ENCODE data around the gene LEPROT. TPM values are rescaled to one million over a fixed set of nuclear protein-coding genes. Genes with fewer than 3 reads are reported as not detected.

Gene LEPROT
- total and polyA plus RNA-seq, 10 of the 15 experiments (the other 5 are each of a cell fraction or from before 2014, with no cell fraction given): 14.9 to 38.1 (median 17.4) TPM

DNA sequence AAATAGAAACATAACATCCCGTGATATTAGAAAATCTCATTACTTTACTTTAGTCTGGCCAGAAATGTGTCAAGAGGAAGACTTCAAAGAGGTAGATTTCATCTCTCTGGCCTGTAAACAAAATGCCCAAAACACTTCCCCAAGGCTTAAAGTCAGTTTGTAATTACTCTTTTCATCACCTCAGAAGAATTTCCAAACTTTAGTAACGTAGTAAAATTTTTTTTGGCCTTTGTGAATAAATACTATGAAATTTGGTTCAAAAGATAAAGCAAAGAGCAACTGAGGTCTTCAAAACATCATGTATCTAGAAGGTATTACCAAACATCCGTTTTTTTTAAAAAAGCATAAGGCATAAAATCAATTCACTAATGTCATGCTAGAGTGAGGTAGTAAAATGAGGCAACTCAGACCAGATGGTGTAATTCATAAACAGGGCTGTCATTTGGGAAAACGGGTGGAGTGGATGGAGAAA, 51.4 kb downstream of the LEPROT start:
- Histone ChIP-seq H3K27ac (ENCODE audit: control insufficient read depth, insufficient read depth) (no peak overlapping the region), H3K4me1 (ENCODE audit: control insufficient read depth, insufficient read depth, low read length) (no peaks in the 10 kb centered on the region), H3K4me3 (no peak overlapping the region), H4K20me1 (ENCODE audit: control insufficient read depth, insufficient read depth) (no peaks in the 10 kb centered on the region), H3K9ac (ENCODE audit: control insufficient read depth, insufficient read depth, low read length) (no peak overlapping the region), H2AFZ (ENCODE audit: control insufficient read depth, low read depth, low read length) (no peak overlapping the region), H3K4me2 (ENCODE audit: control insufficient read depth, insufficient read depth) (no peak overlapping the region), H3K79me2 (ENCODE audit: control insufficient read depth, insufficient read depth, low read length) (no peaks in the 10 kb centered on the region), H3K36me3 (ENCODE audit: control insufficient read depth in 2 of 2, insufficient read depth in 2 of 2, low read length in 1 of 2) (no peaks in the 10 kb centered on the region), H3K27me3 (replicated peaks in 1 of 2; ENCODE audit: control insufficient read depth in 2 of 2, insufficient read depth in 2 of 2, low read length in 1 of 2) (no peaks in the 10 kb centered on the region), H3K9me3 (replicated peaks; ENCODE audit: control insufficient read depth, insufficient read depth, low read length) (no peaks in the 10 kb centered on the region)
- POLR2A ChIA-PET: no interaction called here
- 0% methylated on average over 4 of the region's 4 CpGs for WGBS (ENCODE audit: insufficient coverage, insufficient replicate concordance, low lambda C conversion rate, missing lambda C conversion rate)
- CTCF ChIA-PET: no interaction called here
- no TSS peak for BruUV-seq (replicated peaks)
- intact Hi-C loops (cut with micrococcal nuclease; ENCODE audit: unreplicated experiment): no loop called here
- DNase-seq (ENCODE audit: low read depth, low spot score) (no peak), ATAC-seq (no peak), FAIRE-seq (no peak)
- in situ Hi-C loops (cut with MboI): no loop called here
- SMC1A ChIA-PET (ENCODE audit: uncharacterized antibody, unreplicated experiment): no interaction called here
- TF ChIP-seq POU2F2 (IDR thresholded peaks at IDR 0.05; ENCODE audit: borderline replicate concordance, low read depth, low read length) (no peak), ZNF207 (IDR thresholded peaks at IDR 0.05; ENCODE audit: borderline replicate concordance) (no peak), CREM (IDR thresholded peaks at IDR 0.05; ENCODE audit: low read depth) (no peak), JUNB (IDR thresholded peaks at IDR 0.05) (no peak), NFIC (IDR thresholded peaks at IDR 0.05; ENCODE audit: low read depth, low read length) (no peak)
- RAD21 ChIA-PET (ENCODE audit: unreplicated experiment): no interaction called here

DNA sequence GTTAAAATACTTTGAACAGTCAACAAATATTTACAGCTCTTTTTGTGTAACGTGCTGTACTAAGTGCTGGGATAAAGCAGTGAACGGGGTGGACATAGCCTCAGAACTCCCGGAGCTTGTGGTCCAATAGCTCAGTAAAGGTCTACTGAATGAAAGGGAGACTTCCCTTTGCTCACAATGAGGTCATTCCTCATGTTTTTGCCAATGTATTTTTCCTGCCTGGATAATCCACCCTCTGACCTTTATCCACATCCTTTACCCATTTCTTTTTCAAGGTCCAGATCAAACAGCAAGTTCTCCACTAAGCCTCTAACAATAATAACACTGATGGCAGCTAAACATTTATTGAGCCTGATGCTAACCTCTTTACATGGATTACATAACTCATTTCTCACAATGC, 55.9 kb downstream of the LEPROT start:
- CTCF ChIA-PET: interaction anchor here (0.8 to 1.7 kb wide), 2 partner anchors 17 to 19 kb away, joined by 3 to 6 read pairs; no protein-coding TSS in a partner anchor

More for the DNA sequence above, 55.9 kb downstream of the LEPROT start:
- 62% methylated on average over 3 of the region's 3 CpGs for WGBS (ENCODE audit: insufficient coverage, insufficient replicate concordance, low lambda C conversion rate, missing lambda C conversion rate)
- Histone ChIP-seq H3K9me3 (replicated peaks; ENCODE audit: control insufficient read depth, insufficient read depth, low read length) (no peaks in the 10 kb centered on the region), H3K27me3 (replicated peaks in 1 of 2; ENCODE audit: control insufficient read depth in 2 of 2, insufficient read depth in 2 of 2, low read length in 1 of 2) (no peaks in the 10 kb centered on the region), H3K4me3 (no peak overlapping the region), H3K27ac (ENCODE audit: control insufficient read depth, insufficient read depth) (no peak overlapping the region), H3K79me2 (ENCODE audit: control insufficient read depth, insufficient read depth, low read length) (no peaks in the 10 kb centered on the region), H4K20me1 (ENCODE audit: control insufficient read depth, insufficient read depth) (no peaks in the 10 kb centered on the region), H3K36me3 (ENCODE audit: control insufficient read depth in 2 of 2, insufficient read depth in 2 of 2, low read length in 1 of 2) (no peaks in the 10 kb centered on the region), H3K9ac (ENCODE audit: control insufficient read depth, insufficient read depth, low read length) (no peak overlapping the region), H3K4me1 (ENCODE audit: control insufficient read depth, insufficient read depth, low read length) (no peaks in the 10 kb centered on the region), H3K4me2 (ENCODE audit: control insufficient read depth, insufficient read depth) (no peak overlapping the region), H2AFZ (ENCODE audit: control insufficient read depth, low read depth, low read length) (no peak overlapping the region)
- RAD21 ChIA-PET (ENCODE audit: unreplicated experiment): no interaction called here
- in situ Hi-C loops (cut with MboI): no loop called here
- no peak for DNase-seq (ENCODE audit: low read depth, low spot score)
- ATAC-seq: no peak
- intact Hi-C loops (cut with micrococcal nuclease; ENCODE audit: unreplicated experiment): no loop called here
- no TSS peak for BruUV-seq (replicated peaks)
- no peak for TF ChIP-seq RAD21 (IDR thresholded peaks at IDR 0.05; ENCODE audit: insufficient read depth, low read depth, low read length)
- no peak for TF ChIP-seq NR2C2 (IDR thresholded peaks at IDR 0.05; ENCODE audit: borderline replicate concordance, control insufficient read depth, insufficient read length, low read depth)
- no peak for TF ChIP-seq NR2C1 (IDR thresholded peaks at IDR 0.05)
- no peak for TF ChIP-seq KAT2A (conservative IDR thresholded peaks at IDR 0.05; ENCODE audit: control insufficient read depth, low read depth, low read length)
- no peak for TF ChIP-seq SIN3A (IDR thresholded peaks at IDR 0.05; ENCODE audit: low read depth, low read length)
- TF ChIP-seq, protein P1, sequence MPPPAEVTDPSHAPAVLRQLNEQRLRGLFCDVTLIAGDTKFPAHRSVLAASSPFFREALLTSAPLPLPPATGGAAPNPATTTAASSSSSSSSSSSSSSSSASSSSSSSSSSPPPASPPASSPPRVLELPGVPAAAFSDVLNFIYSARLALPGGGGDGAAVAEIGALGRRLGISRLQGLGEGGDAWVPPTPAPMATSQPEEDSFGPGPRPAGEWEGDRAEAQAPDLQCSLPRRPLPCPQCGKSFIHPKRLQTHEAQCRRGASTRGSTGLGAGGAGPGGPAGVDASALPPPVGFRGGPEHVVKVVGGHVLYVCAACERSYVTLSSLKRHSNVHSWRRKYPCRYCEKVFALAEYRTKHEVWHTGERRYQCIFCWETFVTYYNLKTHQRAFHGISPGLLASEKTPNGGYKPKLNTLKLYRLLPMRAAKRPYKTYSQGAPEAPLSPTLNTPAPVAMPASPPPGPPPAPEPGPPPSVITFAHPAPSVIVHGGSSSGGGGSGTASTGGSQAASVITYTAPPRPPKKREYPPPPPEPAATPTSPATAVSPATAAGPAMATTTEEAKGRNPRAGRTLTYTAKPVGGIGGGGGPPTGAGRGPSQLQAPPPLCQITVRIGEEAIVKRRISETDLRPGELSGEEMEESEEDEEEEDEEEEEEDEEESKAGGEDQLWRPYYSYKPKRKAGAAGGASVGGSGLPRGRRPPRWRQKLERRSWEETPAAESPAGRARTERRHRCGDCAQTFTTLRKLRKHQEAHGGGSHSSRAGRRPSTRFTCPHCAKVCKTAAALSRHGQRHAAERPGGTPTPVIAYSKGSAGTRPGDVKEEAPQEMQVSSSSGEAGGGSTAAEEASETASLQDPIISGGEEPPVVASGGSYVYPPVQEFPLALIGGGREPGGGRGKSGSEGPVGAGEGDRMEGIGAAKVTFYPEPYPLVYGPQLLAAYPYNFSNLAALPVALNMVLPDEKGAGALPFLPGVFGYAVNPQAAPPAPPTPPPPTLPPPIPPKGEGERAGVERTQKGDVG (CRISPR knock-in tag; IDR thresholded peaks at IDR 0.05): no peak
- no peak for FAIRE-seq
- SMC1A ChIA-PET (ENCODE audit: uncharacterized antibody, unreplicated experiment): no interaction called here
- POLR2A ChIA-PET: no interaction called here
